ENCODE measurements around the gene SCYL3.
"Not testable (repeated sequence)": the region's sequence is repeated elsewhere in the genome, so short reads cannot be mapped to it uniquely, and the experiment has no call there.

SCYL3 gene

GRCh38 chr1:169924829-169925228, 31.1 kb upstream of the SCYL3 start:
- Histone ChIP-seq H3K4me1 (no peaks in the 10 kb centered on the region), H3K4me3 (no peak overlapping the region), H3K27ac (no peak overlapping the region), H3K9ac (no peak overlapping the region), H3K9me3 (replicated peaks in 1 of 11) (no peaks in the 10 kb centered on the region), H4K20me1 (no peaks in the 10 kb centered on the region), H3K27me3 (no peaks in the 10 kb centered on the region), H3K4me2 (no peak overlapping the region), H3K36me3 (no peaks in the 10 kb centered on the region)
- TF ChIP-seq Cebpa-rat (IDR thresholded peaks at IDR 0.05): no peak

- Histone ChIP-seq H3K27ac (no peak overlapping the region), H4K20me1 (no peaks in the 10 kb centered on the region), H3K9ac (no peak overlapping the region), H3K27me3 (no peaks in the 10 kb centered on the region), H3K4me2 (no peak overlapping the region), H3K9me3 (replicated peaks in 1 of 11) (no peaks in the 10 kb centered on the region), H3K4me1 (no peaks in the 10 kb centered on the region), H3K4me3 (no peak overlapping the region), H3K36me3 (no peaks in the 10 kb centered on the region; a peak in 1 of 22 replicates)
- TF ChIP-seq Cebpa-rat (IDR thresholded peaks at IDR 0.05): no peak
Observed at GRCh38 chr1:169924063-169924462, 30.4 kb upstream of the SCYL3 start.

GRCh38 chr1:169921080-169921479, 27.4 kb upstream of the SCYL3 start:
- Histone ChIP-seq H3K4me1 (no peaks in the 10 kb centered on the region), H3K36me3 (no peaks in the 10 kb centered on the region; a peak in 1 of 22 replicates), H4K20me1 (no peaks in the 10 kb centered on the region), H3K9ac (no peak overlapping the region), H3K27ac (no peak overlapping the region), H3K27me3 (no peaks in the 10 kb centered on the region), H3K4me2 (no peak overlapping the region), H3K4me3 (no peak overlapping the region), H3K9me3 (replicated peaks in 1 of 11) (no peaks in the 10 kb centered on the region)
- TF ChIP-seq Cebpa-rat (IDR thresholded peaks at IDR 0.05): no peak

- no peaks in the 10 kb centered on the region for H3K9me3 ChIP-seq (replicated peaks in 1 of 11)
- H4K20me1 ChIP-seq: no peaks in the 10 kb centered on the region
- H3K36me3 ChIP-seq: no peaks in the 10 kb centered on the region; a peak in 1 of 22 replicates
- no peak overlapping the region for H3K4me3 ChIP-seq
- TF ChIP-seq Cebpa-rat (IDR thresholded peaks at IDR 0.05): no peak
- no peak overlapping the region for H3K27ac ChIP-seq
- H3K4me1 ChIP-seq: peaks cover 0 to 20% (median 13%) of the 10 kb centered on the region in 10 experiments; a peak in 12 of 20 replicates
- no peak overlapping the region for H3K4me2 ChIP-seq
- H3K27me3 ChIP-seq: no peaks in the 10 kb centered on the region
- no peak overlapping the region for H3K9ac ChIP-seq
Observed at GRCh38 chr1:169918927-169919326, 25.2 kb upstream of the SCYL3 start.

- H3K4me1 ChIP-seq: peaks cover 0 to 27% (median 16%) of the 10 kb centered on the region in 10 experiments; a peak in 12 of 20 replicates
- not testable (repeated sequence) for H3K27me3 ChIP-seq; H3K4me2 ChIP-seq; H3K36me3 ChIP-seq; H3K27ac ChIP-seq; H3K9me3 ChIP-seq (replicated peaks in 1 of 11); H3K4me3 ChIP-seq; H3K9ac ChIP-seq; H4K20me1 ChIP-seq
Observed at GRCh38 chr1:169918220-169918619, 24.5 kb upstream of the SCYL3 start.

GRCh38 chr1:169915150-169915549, 21.5 kb upstream of the SCYL3 start:
- H4K20me1 ChIP-seq: no peaks in the 10 kb centered on the region
- H3K4me1 ChIP-seq: peaks cover 0 to 30% (median 16%) of the 10 kb centered on the region in 10 experiments; a peak in 12 of 20 replicates
- no peak overlapping the region for H3K4me3 ChIP-seq
- no peaks in the 10 kb centered on the region for H3K27me3 ChIP-seq
- TF ChIP-seq Cebpa-rat (IDR thresholded peaks at IDR 0.05): no peak
- peak overlapping the region in 6 of 11 experiments; percentile 23 to 92 (median 76); a peak in 11 of 22 replicates for H3K4me2 ChIP-seq
- peaks cover 0 to 11% (median 0%) of the 10 kb centered on the region in 11 experiments; a peak in 1 of 22 replicates for H3K9me3 ChIP-seq (replicated peaks in 1 of 11)
- H3K9ac ChIP-seq: peak overlapping the region in 1 of 11 experiments; percentile 23; a peak in 2 of 22 replicates
- H3K27ac ChIP-seq: peak overlapping the region in 3 of 11 experiments; percentile 24 to 36 (median 32); a peak in 2 of 22 replicates
- H3K36me3 ChIP-seq: no peaks in the 10 kb centered on the region; a peak in 1 of 22 replicates

GRCh38 chr1:169914531-169914930, 20.8 kb upstream of the SCYL3 start:
- H3K27ac ChIP-seq: peak overlapping the region in 3 of 11 experiments; percentile 24 to 36 (median 32); a peak in 5 of 22 replicates
- H3K4me1 ChIP-seq: peaks cover 0 to 35% (median 17%) of the 10 kb centered on the region in 10 experiments; a peak in 12 of 20 replicates
- H4K20me1 ChIP-seq: no peaks in the 10 kb centered on the region
- peak overlapping the region in 1 of 11 experiments; percentile 23; a peak in 3 of 22 replicates for H3K9ac ChIP-seq
- peaks cover 0 to 11% (median 0%) of the 10 kb centered on the region in 11 experiments; a peak in 1 of 22 replicates for H3K9me3 ChIP-seq (replicated peaks in 1 of 11)
- TF ChIP-seq Cebpa-rat (IDR thresholded peaks at IDR 0.05): no peak
- no peaks in the 10 kb centered on the region for H3K27me3 ChIP-seq
- H3K36me3 ChIP-seq: no peaks in the 10 kb centered on the region; a peak in 1 of 22 replicates
- H3K4me3 ChIP-seq: no peak overlapping the region
- H3K4me2 ChIP-seq: peak overlapping the region in 7 of 11 experiments; percentile 13 to 92 (median 74); a peak in 11 of 22 replicates

- Histone ChIP-seq H3K4me2 (peak overlapping the region in 4 of 11 experiments; percentile 12 to 73 (median 62); a peak in 7 of 22 replicates), H4K20me1 (no peaks in the 10 kb centered on the region)
Observed at GRCh38 chr1:169909499-169909898, 15.8 kb upstream of the SCYL3 start.

GRCh38 chr1:169906938-169907337, 13.2 kb upstream of the SCYL3 start:
- H3K36me3 ChIP-seq: no peaks in the 10 kb centered on the region
- H3K27me3 ChIP-seq: no peaks in the 10 kb centered on the region
- peak overlapping the region in 1 of 11 experiments; percentile 61; a peak in 2 of 22 replicates for H3K27ac ChIP-seq
- H3K4me3 ChIP-seq: no peak overlapping the region
- H3K9ac ChIP-seq: no peak overlapping the region
- peak overlapping the region in 3 of 11 experiments; percentile 16 to 73 (median 56); a peak in 6 of 22 replicates for H3K4me2 ChIP-seq
- H3K4me1 ChIP-seq: peaks cover 9 to 56% (median 29%) of the 10 kb centered on the region in 10 experiments; a peak in 18 of 20 replicates
- TF ChIP-seq Cebpa-rat (IDR thresholded peaks at IDR 0.05): no peak
- H4K20me1 ChIP-seq: no peaks in the 10 kb centered on the region
- 0 out of 22 replicates have a peak, but pooled peaks cover 0 to 5% (median 0%) of the 10 kb centered on the region in 11 experiments for H3K9me3 ChIP-seq (replicated peaks in 1 of 11)

More at GRCh38 chr1:169909499-169909898, 15.8 kb upstream of the SCYL3 start:
- TF ChIP-seq Cebpa-rat (IDR thresholded peaks at IDR 0.05): no peak
- H3K4me3 ChIP-seq: no peak overlapping the region
- H3K27me3 ChIP-seq: no peaks in the 10 kb centered on the region
- H3K4me1 ChIP-seq: peaks cover 0 to 51% (median 23%) of the 10 kb centered on the region in 10 experiments; a peak in 15 of 20 replicates
- peaks cover 0 to 11% (median 0%) of the 10 kb centered on the region in 11 experiments; a peak in 1 of 22 replicates for H3K9me3 ChIP-seq (replicated peaks in 1 of 11)
- no peaks in the 10 kb centered on the region for H3K36me3 ChIP-seq
- peak overlapping the region in 2 of 11 experiments; percentile 40 to 61; a peak in 2 of 22 replicates for H3K27ac ChIP-seq
- no peak overlapping the region for H3K9ac ChIP-seq
